ENCODE results near the gene REN. TPM values are rescaled to one million over a fixed set of nuclear protein-coding genes. Genes with fewer than 3 reads are reported as not detected.

Gene REN
- polyA plus RNA-seq, 4 donors, result 8.2 to 94.2 (median 62.3) TPM

- no peak for DNase-seq (ENCODE audit: low read depth in 4 of 4, low spot score in 3 of 4)
Measured at GRCh38 chr1:204192046-204192445, 25.9 kb upstream of the REN start.

GRCh38 chr1:204191456-204191855 lies 25.3 kb upstream of the REN start:
- DNase-seq (ENCODE audit: low read depth in 4 of 4, low spot score in 3 of 4), result no peak

GRCh38 chr1:204190212-204191211 lies 24.4 kb upstream of the REN start:
- no peak for DNase-seq (ENCODE audit: low read depth in 4 of 4, low spot score in 3 of 4)

- DNase-seq (ENCODE audit: low read depth in 4 of 4, low spot score in 3 of 4), result no peak
Measured at GRCh38 chr1:204188959-204189639, 23.0 kb upstream of the REN start.

- DNase-seq (ENCODE audit: low read depth in 4 of 4, low spot score in 3 of 4), result no peak
Measured at GRCh38 chr1:204186597-204186996, 20.5 kb upstream of the REN start.

- no peak for DNase-seq (ENCODE audit: low read depth in 4 of 4, low spot score in 3 of 4)
Measured at GRCh38 chr1:204181116-204181515, 15.0 kb upstream of the REN start.

GRCh38 chr1:204180133-204180532 lies 14.0 kb upstream of the REN start:
- DNase-seq (ENCODE audit: low read depth in 4 of 4, low spot score in 3 of 4), result no peak

GRCh38 chr1:204178487-204179281 lies 12.5 kb upstream of the REN start:
- no peak for DNase-seq (ENCODE audit: low read depth in 4 of 4, low spot score in 3 of 4)

GRCh38 chr1:204177133-204177532 lies 11.0 kb upstream of the REN start:
- no peak for DNase-seq (ENCODE audit: low read depth in 4 of 4, low spot score in 3 of 4)

GRCh38 chr1:204176049-204176448 lies 9.9 kb upstream of the REN start:
- no peak for DNase-seq (ENCODE audit: low read depth in 4 of 4, low spot score in 3 of 4)

- no peak for DNase-seq (ENCODE audit: low read depth in 4 of 4, low spot score in 3 of 4)
Measured at GRCh38 chr1:204174958-204175357, 8.8 kb upstream of the REN start.

- no peak for DNase-seq (ENCODE audit: low read depth in 4 of 4, low spot score in 3 of 4)
Measured at GRCh38 chr1:204172404-204173029, 6.4 kb upstream of the REN start.

- no peak for DNase-seq (ENCODE audit: low read depth in 4 of 4, low spot score in 3 of 4)
Measured at GRCh38 chr1:204171751-204172178, 5.6 kb upstream of the REN start.

- DNase-seq (ENCODE audit: low read depth in 4 of 4, low spot score in 3 of 4), result no peak
Measured at GRCh38 chr1:204170494-204171155, 4.5 kb upstream of the REN start.

- no peak for DNase-seq (ENCODE audit: low read depth in 4 of 4, low spot score in 3 of 4)
Measured at GRCh38 chr1:204169858-204170257, 3.7 kb upstream of the REN start.

GRCh38 chr1:204167730-204168129 lies 1.6 kb upstream of the REN start:
- no peak for DNase-seq (ENCODE audit: low read depth in 4 of 4, low spot score in 3 of 4)

- peak in 3 of 4 donors; percentile 46 to 69 (median 53) for DNase-seq (ENCODE audit: low read depth in 4 of 4, low spot score in 3 of 4)
Measured at GRCh38 chr1:204162494-204163074, 3.6 kb downstream of the REN start.

GRCh38 chr1:204161609-204162493 lies 4.3 kb downstream of the REN start:
- no peak for DNase-seq (ENCODE audit: low read depth in 4 of 4, low spot score in 3 of 4)

- no peak for DNase-seq (ENCODE audit: low read depth in 4 of 4, low spot score in 3 of 4)
Measured at GRCh38 chr1:204157962-204158361, 8.2 kb downstream of the REN start.

All from left renal pelvis (tissue), 4 donors.